ENCODE results near the gene CHST3. TPM values are rescaled to one million over a fixed set of nuclear protein-coding genes. Genes with fewer than 3 reads are reported as not detected.
A peak's percentile ranks its signal among the peaks of the same experiment; 100 is the strongest.

CHST3 gene
- total RNA-seq, 6 donors from 2014 or later, result 5.4 to 15.0 (median 8.4) TPM

GRCh38 chr10:72049969-72050781 lies 86.0 kb downstream of the CHST3 start:
- Histone ChIP-seq H3K4me1 (peaks cover 0 to 2% (median 0%) of the 10 kb centered on the region in 4 donors), H3K36me3 (no peaks in the 10 kb centered on the region), H3K27ac (no peak overlapping the region), H3K27me3 (no peaks in the 10 kb centered on the region), H3K9me3 (no peaks in the 10 kb centered on the region), H3K4me3 (no peak overlapping the region)
- DNase-seq (no peak), ATAC-seq (ENCODE audit: low FRiP score in 2 of 2) (no peak)
- 87 to 90% methylated on average over 5 of the region's 5 CpGs for WGBS, 2 donors
- TF ChIP-seq EP300 (IDR thresholded peaks at IDR 0.05) (no peak), POLR2A (IDR thresholded peaks at IDR 0.05) (no peak), CTCF (IDR thresholded peaks at IDR 0.05) (no peak), POLR2AphosphoS5 (IDR thresholded peaks at IDR 0.05) (no peak)

- WGBS, 2 donors, result 80 to 91% methylated on average over 3 of the region's 3 CpGs
These were observed 86.7 kb downstream of the CHST3 start for GRCh38 chr10:72050873-72051272.

GRCh38 chr10:72053690-72054089 lies 89.5 kb downstream of the CHST3 start:
- H3K27me3 ChIP-seq, result no peaks in the 10 kb centered on the region
- no peak for ATAC-seq (ENCODE audit: low FRiP score in 2 of 2)
- TF ChIP-seq EP300 (IDR thresholded peaks at IDR 0.05) (no peak), POLR2AphosphoS5 (IDR thresholded peaks at IDR 0.05) (no peak), CTCF (IDR thresholded peaks at IDR 0.05) (no peak), POLR2A (IDR thresholded peaks at IDR 0.05) (no peak)
- no peaks in the 10 kb centered on the region for H3K4me1 ChIP-seq
- no peak overlapping the region for H3K27ac ChIP-seq
- H3K36me3 ChIP-seq, result no peaks in the 10 kb centered on the region
- 89 to 90% methylated on average over 7 of the region's 7 CpGs for WGBS, 2 donors
- peak in 1 of 2 donors; percentile 46 for DNase-seq
- H3K9me3 ChIP-seq, result no peaks in the 10 kb centered on the region
- no peak overlapping the region for H3K4me3 ChIP-seq

More at GRCh38 chr10:72050873-72051272, 86.7 kb downstream of the CHST3 start:
- TF ChIP-seq EP300 (IDR thresholded peaks at IDR 0.05) (no peak), POLR2AphosphoS5 (IDR thresholded peaks at IDR 0.05) (no peak)
- no peak overlapping the region for H3K27ac ChIP-seq
- peaks cover 0 to 2% (median 0%) of the 10 kb centered on the region in 4 donors for H3K4me1 ChIP-seq
- DNase-seq (no peak), ATAC-seq (ENCODE audit: low FRiP score in 2 of 2) (no peak)
- no peak overlapping the region for H3K4me3 ChIP-seq
- H3K27me3 ChIP-seq, result no peaks in the 10 kb centered on the region
- H3K36me3 ChIP-seq, result no peaks in the 10 kb centered on the region
- no peaks in the 10 kb centered on the region for H3K9me3 ChIP-seq

GRCh38 chr10:72056113-72056512 lies 91.9 kb downstream of the CHST3 start:
- Histone ChIP-seq H3K9me3 (no peaks in the 10 kb centered on the region), H3K4me3 (no peak overlapping the region), H3K27me3 (no peaks in the 10 kb centered on the region), H3K4me1 (no peaks in the 10 kb centered on the region), H3K27ac (no peak overlapping the region), H3K36me3 (no peaks in the 10 kb centered on the region)
- no peak for TF ChIP-seq POLR2AphosphoS5 (IDR thresholded peaks at IDR 0.05)
- DNase-seq (no peak), ATAC-seq (ENCODE audit: low FRiP score in 2 of 2) (no peak)
- WGBS, 2 donors, result 92 to 97% methylated on average over 3 to 5 of the region's 5 CpGs

- no peak for TF ChIP-seq POLR2AphosphoS5 (IDR thresholded peaks at IDR 0.05)
- no peak for TF ChIP-seq POLR2A (IDR thresholded peaks at IDR 0.05)
- TF ChIP-seq EP300 (IDR thresholded peaks at IDR 0.05), result no peak
- no peak for TF ChIP-seq CTCF (IDR thresholded peaks at IDR 0.05)
- 84 to 89% methylated on average over 12 to 25 of the region's 25 CpGs for whole genome bisulfite sequencing, 2 donors
- no peaks in the 10 kb centered on the region for H3K4me1 ChIP-seq
- peak in 1 of 2 donors; percentile 55 for DNase-seq
- no peak for ATAC-seq (ENCODE audit: low FRiP score in 2 of 2)
- H3K36me3 ChIP-seq, result no peaks in the 10 kb centered on the region
- no peak overlapping the region for H3K4me3 ChIP-seq
- H3K9me3 ChIP-seq, result no peaks in the 10 kb centered on the region
- H3K27me3 ChIP-seq, result no peaks in the 10 kb centered on the region
- no peak overlapping the region for H3K27ac ChIP-seq
These were observed 92.9 kb downstream of the CHST3 start for GRCh38 chr10:72056932-72057751.
